ENCODE measurements around the gene TMPRSS4.

Gene TMPRSS4

GRCh38 chr11:118074785-118075184 is 2.1 kb upstream of the TMPRSS4 start:
- no peak for DNase-seq (ENCODE audit: insufficient read length, low spot score)
- FAIRE-seq: no peak

- FAIRE-seq (no peak), DNase-seq (ENCODE audit: insufficient read length, low spot score) (no peak)
These were observed 2.1 kb downstream of the TMPRSS4 start for GRCh38 chr11:118078911-118079411.

- FAIRE-seq: no peak
- DNase-seq (ENCODE audit: insufficient read length, low spot score): no peak
These were observed 2.6 kb downstream of the TMPRSS4 start for GRCh38 chr11:118079491-118079890.

- no peak for FAIRE-seq
- DNase-seq (ENCODE audit: insufficient read length, low spot score): no peak
These were observed 3.4 kb downstream of the TMPRSS4 start for GRCh38 chr11:118080296-118080695.

DNA sequence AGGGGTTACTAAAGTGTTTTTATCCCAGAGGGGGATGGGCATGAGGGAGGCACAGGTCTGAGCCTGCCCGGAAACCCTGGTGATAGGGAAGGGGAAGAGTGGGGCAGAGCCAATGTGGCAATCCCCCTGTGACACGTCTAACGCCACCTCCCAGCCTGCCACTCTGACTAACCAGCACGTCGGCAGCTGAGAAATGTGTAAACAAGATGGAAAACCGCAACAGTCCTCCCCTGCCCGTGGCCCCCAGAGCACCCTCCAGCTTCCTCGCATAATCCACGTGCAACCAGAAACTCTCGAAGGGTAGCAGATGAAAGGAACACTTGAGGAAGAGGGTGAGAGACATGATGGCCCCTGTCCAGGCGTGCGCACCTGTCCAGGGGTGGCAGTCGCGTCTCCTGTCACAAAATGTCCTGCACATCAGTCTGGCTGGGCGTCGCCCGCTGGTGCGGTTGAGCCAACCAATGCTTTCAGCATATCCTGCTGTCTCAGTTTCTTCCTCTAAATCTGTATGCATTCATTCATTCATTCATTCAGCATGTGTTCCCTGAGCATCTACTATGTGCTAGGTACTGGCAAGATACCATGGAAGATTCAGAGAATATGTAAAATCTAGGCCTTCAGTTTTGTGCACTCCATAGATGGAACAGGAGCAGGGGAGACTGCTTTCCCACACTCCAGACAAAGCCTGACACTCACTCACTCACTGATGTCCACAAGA is 4.5 kb downstream of the TMPRSS4 start:
- FAIRE-seq: no peak
- DNase-seq (ENCODE audit: insufficient read length, low spot score): no peak

DNA sequence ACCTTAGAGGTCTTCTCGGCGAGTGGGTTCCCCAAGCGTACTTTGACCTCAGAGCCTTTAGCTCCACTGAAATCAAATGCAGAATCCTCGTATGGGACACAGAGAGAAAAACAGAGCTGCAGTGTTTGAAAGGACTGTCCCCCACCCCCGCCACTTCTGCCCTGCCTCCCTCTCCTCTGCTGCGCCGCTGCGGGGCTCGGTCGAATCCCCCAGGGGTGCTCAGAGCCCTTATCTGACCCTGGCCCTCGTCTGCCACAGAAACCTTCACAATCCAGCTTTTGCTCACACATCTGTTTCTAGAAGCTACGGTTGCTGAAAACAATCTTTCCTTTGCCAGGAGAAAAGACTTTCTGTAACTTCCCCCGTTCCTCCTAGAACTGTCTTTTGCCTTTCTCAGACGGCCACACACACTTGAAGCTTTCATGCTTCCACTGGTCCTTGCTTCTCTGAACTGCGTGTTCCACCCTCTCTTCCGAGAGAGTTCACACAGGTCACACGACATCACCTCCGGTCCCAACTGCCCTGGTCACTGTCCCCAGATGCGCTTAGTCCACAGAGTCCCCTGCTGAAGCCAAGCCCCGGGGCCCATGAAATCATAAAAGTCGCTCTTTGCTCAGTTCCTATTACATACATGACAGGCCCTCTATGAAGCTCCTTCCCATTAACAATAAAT is 6.1 kb downstream of the TMPRSS4 start:
- FAIRE-seq: no peak
- DNase-seq (ENCODE audit: insufficient read length, low spot score): no peak

DNA sequence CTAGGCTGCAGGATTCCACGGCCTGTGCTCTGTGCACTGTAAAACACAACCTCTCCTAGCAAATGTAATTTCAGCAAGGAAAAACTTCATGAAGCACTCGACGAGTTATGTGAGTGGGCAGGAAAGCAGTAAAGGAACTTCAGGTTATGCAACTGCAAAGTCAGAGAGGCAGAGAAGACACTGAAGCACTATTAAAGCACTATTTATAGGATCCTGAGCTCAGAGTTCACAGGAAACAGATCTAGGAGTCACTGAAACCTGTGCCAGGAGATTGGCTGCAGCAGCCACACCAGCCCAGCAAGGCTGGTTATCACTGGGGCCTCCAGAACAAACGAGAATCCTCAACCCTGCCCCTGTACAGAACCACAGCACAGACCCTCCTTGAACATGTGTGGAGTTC is 7.4 kb downstream of the TMPRSS4 start:
- no peak for FAIRE-seq
- DNase-seq (ENCODE audit: insufficient read length, low spot score): peak; percentile 14

GRCh38 chr11:118084656-118085055 is 7.8 kb downstream of the TMPRSS4 start:
- FAIRE-seq (no peak), DNase-seq (ENCODE audit: insufficient read length, low spot score) (no peak)

DNA sequence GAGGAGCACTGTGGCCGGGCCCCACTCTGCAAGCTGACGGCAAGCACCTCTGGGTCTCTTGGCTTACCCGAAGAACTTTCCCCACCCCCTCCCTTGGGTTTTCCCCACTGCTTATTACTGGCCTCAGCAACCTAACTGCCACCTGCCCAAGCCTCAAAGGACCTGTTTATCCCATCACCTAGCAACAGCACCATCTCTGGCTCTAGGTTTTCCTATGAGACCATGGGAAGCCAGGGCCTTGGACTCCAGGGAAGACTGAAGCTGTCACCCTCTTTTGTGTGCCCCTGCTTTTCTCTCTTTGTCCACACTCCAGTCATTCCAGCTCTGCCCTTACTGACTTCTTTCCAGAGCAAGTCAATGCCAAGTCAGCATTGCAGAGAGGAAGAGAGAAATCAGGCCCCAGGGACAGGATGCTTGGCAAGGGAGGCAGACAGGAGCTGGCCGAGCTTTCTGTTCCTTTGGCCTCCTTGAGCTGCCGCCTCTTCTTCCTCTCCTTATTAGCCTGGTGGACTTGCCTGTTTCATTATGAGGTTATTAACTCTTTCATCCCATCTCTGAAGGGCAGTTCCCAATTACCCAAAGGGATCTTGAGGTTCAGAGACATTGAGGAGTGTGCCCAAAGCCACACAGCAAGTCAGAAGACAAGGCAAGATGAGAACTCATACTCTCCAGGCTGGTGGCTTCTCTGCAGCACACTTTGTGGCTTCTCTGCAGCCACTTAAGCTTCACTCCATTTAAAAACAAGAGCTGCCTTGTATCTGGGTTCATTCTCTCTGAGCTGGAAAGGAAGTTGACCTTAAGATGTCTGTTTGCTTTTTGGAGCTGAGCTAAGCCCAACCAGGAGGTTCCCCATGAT is 10.3 kb downstream of the TMPRSS4 start, which contains the start of gene SMIM35:
SMIM35 (minus strand) TSS at position 51 of the 856 bp plus-strand sequence. CDS start 206 bp downstream, outside the sequence.
- no peak for FAIRE-seq
- no peak for DNase-seq (ENCODE audit: insufficient read length, low spot score)

- no peak for DNase-seq (ENCODE audit: insufficient read length, low spot score)
- no peak for FAIRE-seq
These were observed 11.1 kb downstream of the TMPRSS4 start for GRCh38 chr11:118087931-118088330.

- DNase-seq (ENCODE audit: insufficient read length, low spot score) (no peak), FAIRE-seq (no peak)
These were observed 11.7 kb downstream of the TMPRSS4 start for GRCh38 chr11:118088531-118088930.

DNA sequence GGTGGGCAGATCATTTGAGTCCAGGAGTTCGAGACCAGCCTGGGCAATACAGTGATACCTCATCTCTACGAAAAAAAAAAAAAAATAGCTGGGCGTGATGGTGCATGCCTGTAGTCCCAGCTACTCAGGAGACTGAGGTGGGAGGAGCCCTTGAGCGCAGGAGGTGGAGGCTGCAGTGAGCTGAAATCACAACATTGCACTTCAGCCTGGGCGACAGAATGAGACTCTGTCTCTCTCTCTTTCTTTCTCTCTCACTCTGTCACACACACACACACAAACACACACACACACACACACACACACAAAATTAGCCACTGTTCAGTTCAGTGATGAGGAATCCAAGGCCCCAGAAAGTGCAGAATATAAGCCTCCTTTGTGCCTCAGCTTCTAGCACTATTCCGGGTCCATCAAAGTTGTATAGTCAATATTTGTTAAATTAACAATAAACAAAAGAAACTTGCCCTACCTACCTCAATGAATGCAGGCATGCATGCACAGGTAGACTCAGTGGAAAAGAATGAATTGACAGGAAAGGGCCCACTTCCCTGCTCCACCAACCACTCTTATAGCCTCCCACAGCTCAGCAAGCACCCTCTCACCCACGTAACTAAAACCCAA is 13.8 kb downstream of the TMPRSS4 start:
- DNase-seq (ENCODE audit: insufficient read length, low spot score) (no peak), FAIRE-seq (no peak)

DNA sequence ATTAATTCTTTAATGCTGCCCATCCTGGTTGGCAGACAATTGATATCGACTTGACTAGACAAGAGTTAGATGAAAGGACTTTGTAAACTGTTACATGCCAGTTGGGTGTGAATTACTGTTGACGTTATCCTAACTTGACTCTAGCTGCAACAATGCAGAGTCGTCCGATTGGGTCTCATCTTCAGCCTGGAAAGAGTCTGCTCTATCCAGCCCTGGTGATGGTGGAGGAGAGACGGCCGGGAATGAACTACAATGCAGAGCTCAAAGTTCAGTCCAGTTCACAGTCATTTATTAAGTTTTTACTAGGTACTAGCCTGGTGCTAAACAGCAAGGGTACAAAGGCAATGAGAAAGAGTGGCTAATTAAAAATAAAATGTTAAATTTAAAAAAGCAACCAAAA is 14.8 kb downstream of the TMPRSS4 start:
- DNase-seq (ENCODE audit: insufficient read length, low spot score): no peak
- FAIRE-seq: no peak

DNA sequence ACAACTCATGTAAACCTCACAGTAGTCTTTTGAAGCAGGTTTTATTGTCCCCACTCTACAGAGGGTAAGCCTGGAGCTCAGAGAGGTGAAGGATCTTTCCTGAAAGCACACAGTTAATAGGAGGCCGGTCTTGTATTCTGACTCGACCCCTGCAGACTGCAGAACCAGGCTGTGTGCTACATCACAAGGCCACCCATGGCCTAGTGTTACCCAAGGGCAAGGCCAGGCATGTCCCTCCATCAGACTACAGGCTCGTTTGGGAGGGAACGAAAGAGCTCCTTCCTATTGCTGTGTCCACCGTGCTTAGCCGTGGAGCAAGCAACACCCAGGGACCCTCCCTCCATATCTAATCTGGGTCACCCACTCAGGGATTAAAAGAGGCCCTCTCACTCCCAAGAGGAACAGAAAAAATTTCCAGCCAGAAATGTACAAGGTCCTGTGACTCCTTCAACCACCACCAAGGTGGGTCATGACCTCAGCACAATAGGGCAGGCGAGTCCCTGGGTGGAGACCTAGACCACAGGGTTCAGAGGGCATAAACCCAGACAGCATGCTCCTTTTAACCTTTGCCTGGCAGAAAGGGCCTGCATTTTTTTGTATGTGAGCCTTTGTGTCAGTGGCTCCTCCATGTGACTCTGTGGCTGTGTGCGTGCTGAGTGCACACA is 16.2 kb downstream of the TMPRSS4 start:
- no peak for DNase-seq (ENCODE audit: insufficient read length, low spot score)

DNA sequence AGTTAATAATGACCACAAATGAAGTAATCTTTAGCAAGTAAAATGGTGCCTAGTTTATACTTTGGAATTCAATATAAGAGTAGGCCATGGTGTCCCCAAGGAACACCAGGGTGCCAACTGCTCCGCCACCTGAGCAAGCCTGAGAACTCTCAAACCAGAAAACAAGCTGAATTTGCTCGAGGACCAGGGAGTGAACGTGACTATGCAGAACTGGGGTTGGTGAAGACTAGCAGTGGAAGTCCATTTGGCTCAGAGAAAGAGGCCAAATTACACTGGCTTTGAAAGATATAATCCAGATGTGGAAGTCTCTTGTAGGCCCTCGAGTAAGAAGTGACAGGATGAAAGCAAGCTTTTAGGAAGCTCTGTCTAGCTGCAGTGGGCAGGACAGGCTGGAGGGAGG is 18.6 kb downstream of the TMPRSS4 start:
- no peak for FAIRE-seq
- no peak for DNase-seq (ENCODE audit: insufficient read length, low spot score)

More for the DNA sequence above, 16.2 kb downstream of the TMPRSS4 start:
- FAIRE-seq: no peak

DNA sequence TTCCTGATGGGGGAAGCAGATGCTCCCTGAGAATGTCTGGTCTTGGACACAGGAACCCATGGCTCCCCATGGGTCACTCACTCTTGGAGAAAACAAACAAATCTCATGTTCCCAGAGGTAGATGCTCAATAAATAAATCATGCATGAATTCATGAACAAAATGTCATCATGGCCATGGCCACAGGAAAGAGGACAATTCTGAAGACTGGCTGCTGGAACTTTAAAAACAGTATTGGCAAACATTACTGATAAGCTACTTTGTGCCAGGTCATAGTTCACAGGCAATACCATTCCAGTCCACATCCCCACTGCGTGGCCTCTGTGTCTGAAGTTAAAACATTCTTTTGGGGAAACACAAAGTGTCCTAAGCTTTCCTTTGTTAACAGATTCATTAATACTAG is 19.1 kb downstream of the TMPRSS4 start:
- DNase-seq (ENCODE audit: insufficient read length, low spot score) (no peak), FAIRE-seq (no peak)

DNA sequence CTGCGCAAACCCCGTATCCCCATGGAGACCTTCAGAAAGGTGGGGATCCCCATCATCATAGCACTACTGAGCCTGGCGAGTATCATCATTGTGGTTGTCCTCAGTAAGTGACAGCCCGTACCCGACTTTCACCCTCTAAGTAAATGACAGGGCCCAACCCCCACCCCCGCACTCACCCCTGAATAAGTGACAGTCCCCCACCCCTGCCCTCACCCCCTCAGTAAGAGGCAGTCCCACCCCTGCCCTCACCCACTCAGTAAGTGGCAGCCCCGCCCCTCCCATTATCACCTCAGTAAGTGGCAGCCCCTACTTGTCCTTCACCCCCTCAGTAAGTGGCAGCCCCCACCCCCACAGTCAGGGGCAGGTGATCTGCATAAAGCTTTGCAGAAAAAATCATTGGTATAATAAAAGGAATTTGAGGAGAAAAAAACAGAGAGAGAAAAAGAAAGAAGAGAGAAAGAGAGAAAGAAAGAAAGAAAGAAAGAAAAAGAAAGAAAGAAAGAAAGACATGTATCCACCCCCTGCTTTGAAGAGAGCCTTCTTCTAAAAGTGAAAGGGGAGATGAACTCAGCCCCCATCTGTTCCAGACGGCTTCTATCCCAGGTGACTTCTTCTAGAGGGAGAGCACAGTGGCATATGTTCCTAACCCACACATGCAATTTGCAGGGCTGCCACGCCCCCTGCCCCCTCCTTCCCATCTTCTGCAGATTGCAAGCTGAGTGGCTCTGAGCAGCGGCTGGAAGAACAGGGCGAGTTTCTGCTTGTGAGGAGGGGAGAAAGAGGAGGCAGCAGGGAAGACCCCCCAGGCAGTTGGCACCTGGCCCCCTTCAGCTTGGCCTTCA is 22.3 kb downstream of the TMPRSS4 start:
- DNase-seq (ENCODE audit: insufficient read length, low spot score) (no peak), FAIRE-seq (no peak)

DNA sequence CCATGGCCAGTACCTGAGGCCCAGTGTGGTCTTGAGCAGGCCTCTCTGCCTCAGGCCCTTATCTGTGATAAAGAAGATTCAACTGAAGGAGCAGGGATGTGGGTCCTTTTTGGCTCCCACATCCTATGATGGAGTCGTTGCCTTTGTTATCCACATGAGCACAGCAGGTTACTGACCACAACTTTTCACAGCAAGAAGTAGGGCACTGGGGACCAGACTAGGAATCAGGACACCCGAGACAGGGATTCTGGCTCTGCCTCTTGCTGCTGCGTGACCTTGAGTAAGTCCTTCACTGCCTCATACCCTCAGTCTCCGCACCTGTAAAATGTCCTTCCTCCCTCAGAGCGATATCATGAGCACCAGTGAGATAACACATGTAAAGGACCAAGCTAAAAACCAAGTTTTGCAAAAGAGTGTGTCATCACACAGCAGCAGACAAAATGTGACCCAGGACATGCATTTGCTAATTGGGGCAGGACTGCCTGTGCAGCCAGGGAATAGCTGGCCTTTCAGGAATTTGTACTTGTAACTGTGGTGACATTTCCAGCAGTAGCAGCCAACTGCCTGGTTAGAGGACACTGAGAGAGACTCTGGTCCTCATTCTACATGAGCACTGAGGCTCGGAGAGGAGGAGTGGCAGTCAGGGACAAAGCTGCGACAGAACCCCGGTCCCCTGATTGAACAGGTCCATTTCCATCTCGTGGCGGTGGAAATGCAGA is 23.1 kb downstream of the TMPRSS4 start:
- FAIRE-seq (no peak), DNase-seq (ENCODE audit: insufficient read length, low spot score) (no peak)

Measured in GM19239 (cell line).